HFFc6 (cell line): Measurements from ENCODE around the gene FGFRL1. TPM values are rescaled to one million over a fixed set of nuclear protein-coding genes. Genes with fewer than 3 reads are reported as not detected.

Experiments used
- DNase-seq: peaks from one replicate; pipeline ENCODE4 v3.0.0-alpha.2; 2018
- H3K27ac Mint-ChIP-seq: 2 replicates; pipeline ENCODE4 v1.8.0; 2020; ENCODE audit warnings: mild to moderate bottlenecking, mixed read lengths
- H3K27me3 Mint-ChIP-seq: 2 replicates; pipeline ENCODE4 v1.8.0; 2021; ENCODE audit warnings: mild to moderate bottlenecking, moderate library complexity, mixed read lengths; ENCODE audit not compliant: insufficient read depth
- H3K36me3 Mint-ChIP-seq: 2 replicates; pipeline ENCODE4 v1.8.0; 2021; ENCODE audit warnings: low read depth, mixed read lengths
- H3K4me1 Mint-ChIP-seq: 2 replicates; pipeline ENCODE4 v1.8.0; 2020; ENCODE audit warnings: low read depth, mixed read lengths
- H3K4me3 Mint-ChIP-seq: 2 replicates; pipeline ENCODE4 v1.8.0; 2020; ENCODE audit warnings: mild to moderate bottlenecking, moderate library complexity, mixed read lengths
- H3K9me3 Mint-ChIP-seq: 2 replicates; pipeline ENCODE4 v1.8.0; 2020; ENCODE audit warnings: mild to moderate bottlenecking, mixed read lengths
- CTCF ChIP-seq: fragments of 200-600 bp; sonication (generic); IDR thresholded peaks from 2 replicates; pipeline ENCODE4 v1.5.0; 2021; ENCODE audit warnings: antibody characterized with exemption, mild to moderate bottlenecking
- total RNA-seq, 6 experiments: library from RNA; stranded (reverse); fragmentation: NEBNext Ultra II Directional; extraction: Animal tissue kit (Norgen Biotek cat#: 25700); gene quantifications; 2 replicates in 1 of 6; 3 replicates in 5 of 6; pipeline ENCODE4 v1.2.3, GENCODE V29; 2021

Gene FGFRL1
- total RNA-seq, 6 experiments from 2014 or later, result 15.4 to 40.8 (median 17.3) TPM

GRCh38 chr4:1026115-1026514 lies 14.7 kb downstream of the FGFRL1 start:
- Mint-ChIP-seq H3K4me1 (no peaks in the 10 kb centered on the region), H3K4me3 (no peak overlapping the region), H3K27me3 (no peaks in the 10 kb centered on the region; the same call in none of the 2 replicates), H3K36me3 (peaks cover 12% of the 10 kb centered on the region), H3K27ac (no peak overlapping the region), H3K9me3 (no peaks in the 10 kb centered on the region)
- no peak for TF ChIP-seq CTCF
- DNase-seq, result no peak

- no peak overlapping the region for H3K4me3 Mint-ChIP-seq
- no peaks in the 10 kb centered on the region; the same call in 1 of the 2 replicates for H3K27me3 Mint-ChIP-seq
- TF ChIP-seq CTCF, result no peak
These were observed 15.9 kb downstream of the FGFRL1 start for GRCh38 chr4:1027219-1027914.

GRCh38 chr4:1027915-1028238 lies 16.5 kb downstream of the FGFRL1 start:
- DNase-seq, result no peak
- H3K27ac Mint-ChIP-seq, result no peak overlapping the region
- no peaks in the 10 kb centered on the region; the same call in 1 of the 2 replicates for H3K27me3 Mint-ChIP-seq
- no peak for TF ChIP-seq CTCF
- H3K9me3 Mint-ChIP-seq, result no peaks in the 10 kb centered on the region
- H3K4me1 Mint-ChIP-seq, result no peaks in the 10 kb centered on the region
- H3K36me3 Mint-ChIP-seq, result peaks cover 12% of the 10 kb centered on the region
- no peak overlapping the region for H3K4me3 Mint-ChIP-seq

More at GRCh38 chr4:1027219-1027914, 15.9 kb downstream of the FGFRL1 start:
- Mint-ChIP-seq H3K36me3 (peaks cover 12% of the 10 kb centered on the region), H3K9me3 (no peaks in the 10 kb centered on the region), H3K27ac (no peak overlapping the region), H3K4me1 (no peaks in the 10 kb centered on the region)
- no peak for DNase-seq

GRCh38 chr4:1028574-1029220 lies 17.3 kb downstream of the FGFRL1 start:
- no peak overlapping the region for H3K4me3 Mint-ChIP-seq
- H3K9me3 Mint-ChIP-seq, result no peaks in the 10 kb centered on the region
- DNase-seq, result no peak
- peaks cover 12% of the 10 kb centered on the region for H3K36me3 Mint-ChIP-seq
- H3K27me3 Mint-ChIP-seq, result no peaks in the 10 kb centered on the region; the same call in 1 of the 2 replicates
- H3K4me1 Mint-ChIP-seq, result no peaks in the 10 kb centered on the region
- no peak overlapping the region for H3K27ac Mint-ChIP-seq
- TF ChIP-seq CTCF, result no peak

- Mint-ChIP-seq H3K36me3 (peaks cover 12% of the 10 kb centered on the region), H3K4me3 (no peak overlapping the region), H3K4me1 (no peaks in the 10 kb centered on the region), H3K27me3 (peaks cover 2% of the 10 kb centered on the region; the same call in 1 of the 2 replicates), H3K9me3 (no peaks in the 10 kb centered on the region), H3K27ac (no peak overlapping the region)
- TF ChIP-seq CTCF, result no peak
- no peak for DNase-seq
These were observed 18.1 kb downstream of the FGFRL1 start for GRCh38 chr4:1029529-1029928.
